ENCODE measurements around the gene HOXA5. TPM values are rescaled to one million over a fixed set of nuclear protein-coding genes. Genes with fewer than 3 reads are reported as not detected.

The HOXA5 gene
- total RNA-seq, 1 experiment from 2014 or later: 7.5 TPM

GRCh38 chr7:27099453-27100370, 43.8 kb downstream of the HOXA5 start:
- H3K79me2 ChIP-seq (ENCODE audit: low read length): peaks cover 49% of the 10 kb centered on the region
- ATAC-seq (no peak), DNase-seq (no peak)
- H3K4me1 ChIP-seq (ENCODE audit: insufficient read depth, low read length): peaks cover 19% of the 10 kb centered on the region
- peak overlapping the region; percentile 88 for H3K27ac ChIP-seq (ENCODE audit: low read length)
- peaks cover 14% of the 10 kb centered on the region; the same call in 1 of the 2 replicates for H3K36me3 ChIP-seq (ENCODE audit: low read depth, low read length)
- TF ChIP-seq EZH2 (IDR thresholded peaks at IDR 0.05; ENCODE audit: low read length, unreplicated experiment) (no peak), EZH2phosphoT487 (IDR thresholded peaks at IDR 0.05; ENCODE audit: borderline replicate concordance, low read length) (no peak), CTCF (conservative IDR thresholded peaks at IDR 0.05; ENCODE audit: low read depth, low read length) (no peak)
- peak overlapping the region; percentile 79 for H3K9ac ChIP-seq (ENCODE audit: low read length)
- H3K27me3 ChIP-seq (ENCODE audit: low read length): no peaks in the 10 kb centered on the region
- no peaks in the 10 kb centered on the region for H3F3A ChIP-seq (ENCODE audit: low read length, unreplicated experiment)
- H3K9me3 ChIP-seq (ENCODE audit: low read length): no peaks in the 10 kb centered on the region
- H3K9me2 ChIP-seq (replicated peaks; ENCODE audit: low read length): no peaks in the 10 kb centered on the region
- no TSS peak for BruUV-seq (replicated peaks)
- peak overlapping the region; percentile 84 for H3K4me3 ChIP-seq (ENCODE audit: low read length)
- intact Hi-C loops (cut with micrococcal nuclease): loop anchor here (1.0 to 2.0 kb wide), 4 partner anchors 35 to 245 kb away; partner anchors contain the start of gene HOXA3
- CTCF ChIA-PET: interaction anchor here (0.7 to 1.1 kb wide), 3 partner anchors 11 to 256 kb away, joined by 3 to 5 read pairs (median 5); partner anchors contain the start of gene HOXA4
- H4K20me1 ChIP-seq (ENCODE audit: low read length): no peaks in the 10 kb centered on the region
- peak overlapping the region; percentile 58 for H2AFZ ChIP-seq (ENCODE audit: low read length)
- H3K4me2 ChIP-seq (ENCODE audit: low read length): peak overlapping the region; percentile 94
- POLR2A ChIA-PET (ENCODE audit: unreplicated experiment): interaction anchor here (0.5 to 0.6 kb wide), 2 partner anchors 12 to 234 kb away, joined by 3 to 4 read pairs; no protein-coding TSS in a partner anchor

GRCh38 chr7:27098578-27099451, 44.7 kb downstream of the HOXA5 start:
- no peak for TF ChIP-seq CTCF (conservative IDR thresholded peaks at IDR 0.05; ENCODE audit: low read depth, low read length)
- TF ChIP-seq EZH2phosphoT487 (IDR thresholded peaks at IDR 0.05; ENCODE audit: borderline replicate concordance, low read length): no peak
- no peak for TF ChIP-seq EZH2 (IDR thresholded peaks at IDR 0.05; ENCODE audit: low read length, unreplicated experiment)
- CTCF ChIA-PET: interaction anchor here (0.6 to 1.1 kb wide), 5 partner anchors 12 to 255 kb away, joined by 3 to 5 read pairs (median 4); partner anchors contain the start of gene HOXA4
- H3K79me2 ChIP-seq (ENCODE audit: low read length): peaks cover 52% of the 10 kb centered on the region
- peak overlapping the region; percentile 84 for H3K4me3 ChIP-seq (ENCODE audit: low read length)
- no peaks in the 10 kb centered on the region for H4K20me1 ChIP-seq (ENCODE audit: low read length)
- H3K27ac ChIP-seq (ENCODE audit: low read length): peak overlapping the region; percentile 88
- ATAC-seq (peak; percentile 30), DNase-seq (peak; percentile 59)
- BruUV-seq (replicated peaks): TSS peak; percentile 1
- POLR2A ChIA-PET (ENCODE audit: unreplicated experiment): interaction anchor here (0.5 to 1.3 kb wide), 8 partner anchors 12 to 306 kb away, joined by 3 to 9 read pairs (median 4); no protein-coding TSS in a partner anchor
- H3K36me3 ChIP-seq (ENCODE audit: low read depth, low read length): peaks cover 14% of the 10 kb centered on the region; the same call in 1 of the 2 replicates
- no peaks in the 10 kb centered on the region for H3K9me3 ChIP-seq (ENCODE audit: low read length)
- no peaks in the 10 kb centered on the region for H3K27me3 ChIP-seq (ENCODE audit: low read length)
- peak overlapping the region; percentile 94 for H3K4me2 ChIP-seq (ENCODE audit: low read length)
- H2AFZ ChIP-seq (ENCODE audit: low read length): peak overlapping the region; percentile 58
- intact Hi-C loops (cut with micrococcal nuclease): loop anchor here (1.0 to 2.0 kb wide), 8 partner anchors 11 to 244 kb away; partner anchors contain the start of genes HOXA3 and SKAP2
- no peaks in the 10 kb centered on the region for H3F3A ChIP-seq (ENCODE audit: low read length, unreplicated experiment)
- H3K9ac ChIP-seq (ENCODE audit: low read length): peak overlapping the region; percentile 79
- peaks cover 23% of the 10 kb centered on the region for H3K4me1 ChIP-seq (ENCODE audit: insufficient read depth, low read length)
- H3K9me2 ChIP-seq (replicated peaks; ENCODE audit: low read length): no peaks in the 10 kb centered on the region

Data from PC-3 (cell line).